Cortex of kidney (tissue), 1 donor: Measurements from ENCODE around the gene CFHR4.
"Not testable (repeated sequence)": the region's sequence is repeated elsewhere in the genome, so short reads cannot be mapped to it uniquely, and the experiment has no call there.

Experiments used
- DNase-seq: peaks from one replicate; lab custom pipeline; 2025; lab: John Stamatoyannopoulos, UW

CFHR4 gene

DNA sequence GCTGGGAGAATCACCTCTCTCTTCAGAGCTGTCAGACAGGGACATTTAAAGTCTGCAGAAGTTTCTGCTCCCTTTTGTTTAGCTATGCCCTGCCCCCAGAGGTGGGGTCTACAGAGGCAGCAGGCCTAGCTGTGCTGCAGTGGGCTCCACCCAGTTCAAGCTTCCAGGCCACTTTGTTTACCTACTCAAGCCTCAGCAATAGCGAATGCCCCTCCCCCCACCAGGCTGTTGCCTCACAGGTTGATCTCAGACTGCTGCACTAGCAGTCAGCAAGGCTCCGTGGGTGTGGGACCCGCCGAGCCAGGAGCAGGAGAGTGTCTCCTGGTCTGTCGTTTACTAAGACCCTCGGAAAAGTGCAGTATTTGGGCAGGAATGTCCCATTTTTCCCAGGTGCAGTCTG is 53.6 kb downstream of the CFHR4 start:
- not testable (repeated sequence) for DNase-seq

DNA sequence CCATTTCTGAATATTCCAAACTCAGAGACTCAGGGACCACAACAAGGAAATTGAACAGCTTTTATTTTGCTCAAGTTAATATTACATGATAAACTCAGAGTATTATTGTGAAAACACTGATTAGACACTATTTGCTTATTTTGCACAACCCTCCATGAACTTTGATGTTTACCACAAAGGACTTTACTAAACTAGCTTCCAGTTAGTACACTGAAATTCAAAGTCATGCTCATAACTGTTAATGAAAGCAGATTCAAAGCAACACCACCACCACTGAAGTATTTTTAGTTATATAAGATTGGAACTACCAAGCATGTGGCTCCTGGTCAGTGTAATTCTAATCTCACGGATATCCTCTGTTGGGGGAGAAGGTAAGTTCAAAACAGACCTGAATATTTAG is 55.7 kb downstream of the CFHR4 start, which contains the start of gene CFHR2:
Gene CFHR2, plus strand, starts transcription at position 171 of the 400 bp plus-strand sequence. Its CDS starts 143 bp downstream, at position 314.
- not testable (repeated sequence) for DNase-seq

DNA sequence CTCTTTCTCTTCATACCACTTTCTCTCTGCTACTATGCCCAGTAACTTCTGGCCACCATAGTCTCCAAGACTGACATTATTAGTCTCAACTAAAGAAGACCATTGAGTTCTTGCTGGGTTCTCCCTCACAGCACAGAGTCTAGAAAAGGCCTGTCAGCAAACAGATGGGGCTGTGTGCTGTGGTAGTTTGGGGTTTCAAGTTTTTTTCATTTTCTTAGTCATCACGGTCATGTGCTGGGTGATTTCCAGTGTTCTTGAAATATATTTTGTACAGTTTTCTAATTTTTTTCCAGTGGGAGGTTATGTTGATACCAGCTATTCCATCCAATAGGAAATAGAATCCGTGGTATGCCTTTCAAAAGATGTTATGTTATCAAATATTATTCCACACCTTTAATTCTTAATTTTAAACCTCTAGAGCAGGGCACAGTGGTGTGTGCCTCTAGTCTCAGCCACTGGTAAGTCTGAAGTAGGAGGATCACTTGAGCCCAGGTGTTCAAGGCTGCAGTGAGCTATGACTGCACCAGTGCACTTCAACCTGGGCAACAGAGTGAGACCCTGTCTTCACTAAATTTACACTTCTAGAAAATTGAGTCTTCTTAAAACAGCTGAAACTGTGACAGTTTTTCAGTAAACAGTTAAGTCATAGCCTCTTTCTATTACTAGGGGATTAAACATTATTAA is 64.0 kb downstream of the CFHR4 start:
- DNase-seq: no peak

DNA sequence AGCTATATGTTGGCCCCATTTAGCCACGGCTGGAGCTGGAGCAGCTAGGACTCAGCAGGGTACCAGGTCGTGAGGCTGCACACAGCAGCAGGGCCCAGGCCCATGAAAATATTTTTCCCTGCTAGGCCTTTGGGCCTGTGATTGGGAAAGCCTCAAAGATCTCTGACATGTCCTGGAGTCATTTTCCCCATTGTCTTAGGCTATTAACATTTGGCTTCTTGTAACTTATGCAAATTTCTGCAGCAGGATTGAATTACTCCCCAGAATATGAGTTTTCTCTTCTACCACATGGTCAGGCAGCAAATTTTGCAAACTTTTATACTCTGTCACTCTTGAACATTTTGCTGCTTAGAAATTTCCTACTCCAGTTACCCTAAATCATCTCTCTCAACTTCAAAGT is 66.9 kb downstream of the CFHR4 start:
- DNase-seq: no peak

DNA sequence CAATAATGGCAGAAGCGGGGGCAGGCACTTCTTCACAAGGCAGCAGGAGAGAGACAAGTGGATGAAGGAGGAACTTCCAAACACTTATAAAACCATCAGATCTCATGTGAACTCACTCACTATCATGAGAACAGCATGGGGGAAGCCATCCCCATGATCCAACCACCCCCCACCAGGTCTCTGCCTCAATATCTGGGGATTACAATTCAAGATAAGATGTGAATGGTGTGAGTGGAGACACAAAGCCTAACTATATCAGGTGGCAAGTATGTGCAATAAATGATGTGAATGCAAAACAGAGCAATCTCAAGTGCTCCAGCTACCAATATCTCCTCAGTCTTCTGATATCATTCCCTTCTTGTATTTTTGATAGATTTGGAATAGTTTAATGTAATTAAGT is 68.1 kb downstream of the CFHR4 start:
- no peak for DNase-seq

DNA sequence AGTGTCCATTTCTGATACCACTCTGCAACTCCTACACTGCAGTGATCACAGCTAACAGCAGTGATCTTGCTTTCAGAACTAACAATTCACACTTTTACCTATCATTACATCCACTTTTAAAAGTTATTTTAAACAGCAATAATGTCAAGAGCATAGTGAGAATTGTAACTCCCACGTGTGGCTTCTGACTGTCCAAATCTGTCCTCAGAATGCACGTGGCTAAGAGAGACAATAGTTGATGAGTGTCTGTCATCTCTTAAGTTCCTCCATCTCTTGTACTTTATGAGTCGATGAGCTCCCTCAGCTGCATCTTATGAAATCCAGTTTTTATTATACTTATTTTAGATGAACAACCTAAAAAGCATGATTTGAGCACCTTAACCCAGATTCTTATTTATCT is 73.0 kb downstream of the CFHR4 start:
- DNase-seq: no peak
